Measurements from ENCODE around the gene HOXC6. TPM values are rescaled to one million over a fixed set of nuclear protein-coding genes. Genes with fewer than 3 reads are reported as not detected.
"Not testable (repeated sequence)": the region's sequence is repeated elsewhere in the genome, so short reads cannot be mapped to it uniquely, and the experiment has no call there.

Gene HOXC6
- polyA plus RNA-seq, 3 donors: 31.7 to 44.4 (median 36.6) TPM

- no peak for DNase-seq (ENCODE audit: extremely low read depth in 1 of 11, low read depth in 9 of 11, low spot score in 4 of 11)
These were observed 5.9 kb downstream of the HOXC6 start for GRCh38 chr12:54033980-54034784.

GRCh38 chr12:54034785-54035310 is 6.6 kb downstream of the HOXC6 start:
- no peak for DNase-seq (ENCODE audit: extremely low read depth in 1 of 11, low read depth in 9 of 11, low spot score in 4 of 11)

- no peak for DNase-seq (ENCODE audit: extremely low read depth in 1 of 11, low read depth in 9 of 11, low spot score in 4 of 11)
These were observed 7.5 kb downstream of the HOXC6 start for GRCh38 chr12:54035568-54036264.

- no peak for DNase-seq (ENCODE audit: extremely low read depth in 1 of 11, low read depth in 9 of 11, low spot score in 4 of 11)
These were observed 8.6 kb downstream of the HOXC6 start for GRCh38 chr12:54036620-54037359.

GRCh38 chr12:54037360-54038283 is 9.4 kb downstream of the HOXC6 start:
- DNase-seq (ENCODE audit: extremely low read depth in 1 of 11, low read depth in 9 of 11, low spot score in 4 of 11): peak in 1 of 11 donors; percentile 79

GRCh38 chr12:54038284-54038870 is 10.1 kb downstream of the HOXC6 start:
- DNase-seq (ENCODE audit: extremely low read depth in 1 of 11, low read depth in 9 of 11, low spot score in 4 of 11): no peak

- DNase-seq (ENCODE audit: extremely low read depth in 1 of 11, low read depth in 9 of 11, low spot score in 4 of 11): no peak
These were observed 10.7 kb downstream of the HOXC6 start for GRCh38 chr12:54038871-54039414.

- no peak for DNase-seq (ENCODE audit: extremely low read depth in 1 of 11, low read depth in 9 of 11, low spot score in 4 of 11)
These were observed 11.3 kb downstream of the HOXC6 start for GRCh38 chr12:54039417-54040147.

GRCh38 chr12:54040148-54040494 is 11.9 kb downstream of the HOXC6 start:
- no peak for DNase-seq (ENCODE audit: extremely low read depth in 1 of 11, low read depth in 9 of 11, low spot score in 4 of 11)

- no peak for DNase-seq (ENCODE audit: extremely low read depth in 1 of 11, low read depth in 9 of 11, low spot score in 4 of 11)
These were observed 12.4 kb downstream of the HOXC6 start for GRCh38 chr12:54040648-54041047.

GRCh38 chr12:54041097-54041690 is 13.0 kb downstream of the HOXC6 start:
- no peak for DNase-seq (ENCODE audit: extremely low read depth in 1 of 11, low read depth in 9 of 11, low spot score in 4 of 11)

GRCh38 chr12:54042033-54042432 is 13.8 kb downstream of the HOXC6 start:
- DNase-seq (ENCODE audit: extremely low read depth in 1 of 11, low read depth in 9 of 11, low spot score in 4 of 11): not testable (repeated sequence)

GRCh38 chr12:54042970-54043853 is 15.0 kb downstream of the HOXC6 start:
- DNase-seq (ENCODE audit: extremely low read depth in 1 of 11, low read depth in 9 of 11, low spot score in 4 of 11): peak in 2 of 11 donors; percentile 45 to 60

GRCh38 chr12:54044425-54045103 is 16.3 kb downstream of the HOXC6 start:
- DNase-seq (ENCODE audit: extremely low read depth in 1 of 11, low read depth in 9 of 11, low spot score in 4 of 11): no peak

- DNase-seq (ENCODE audit: extremely low read depth in 1 of 11, low read depth in 9 of 11, low spot score in 4 of 11): no peak
These were observed 17.2 kb downstream of the HOXC6 start for GRCh38 chr12:54045401-54045800.

Data from renal cortex interstitium (tissue), 11 donors.